ENCODE measurements around the gene SFXN3. TPM values are rescaled to one million over a fixed set of nuclear protein-coding genes. Genes with fewer than 3 reads are reported as not detected.

The SFXN3 gene
- total and polyA plus RNA-seq, 2 experiments from 2014 or later, result 0.68 to 3.8 TPM

DNA sequence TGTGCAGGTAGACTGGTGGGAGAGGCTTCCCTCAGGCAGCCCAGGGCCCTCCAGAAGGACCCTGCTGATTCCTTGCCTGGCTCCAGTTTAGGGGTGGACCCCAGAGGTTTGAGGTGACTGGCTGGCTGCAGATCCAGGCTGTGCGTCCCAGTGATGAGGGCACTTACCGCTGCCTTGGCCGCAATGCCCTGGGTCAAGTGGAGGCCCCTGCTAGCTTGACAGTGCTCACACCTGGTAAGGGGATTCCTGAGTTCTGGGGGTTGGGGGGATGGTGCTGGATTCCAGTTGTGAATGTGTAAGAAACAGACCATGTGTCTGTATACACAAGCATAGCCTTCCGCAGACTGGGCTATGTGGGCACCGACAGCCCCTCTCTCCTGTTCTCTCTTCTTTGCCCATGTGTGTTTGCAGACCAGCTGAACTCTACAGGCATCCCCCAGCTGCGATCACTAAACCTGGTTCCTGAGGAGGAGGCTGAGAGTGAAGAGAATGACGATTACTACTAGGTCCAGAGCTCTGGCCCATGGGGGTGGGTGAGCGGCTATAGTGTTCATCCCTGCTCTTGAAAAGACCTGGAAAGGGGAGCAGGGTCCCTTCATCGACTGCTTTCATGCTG is 33.5 kb downstream of the SFXN3 start:
- Histone ChIP-seq H3K9me2 (ENCODE audit: insufficient read depth) (no peaks in the 10 kb centered on the region), H3K27me3 (ENCODE audit: insufficient read depth) (peaks cover 77% of the 10 kb centered on the region), H4K20me1 (replicated peaks; ENCODE audit: insufficient read depth) (peaks cover 9% of the 10 kb centered on the region), H2AFZ (no peak overlapping the region), H3K4me2 (peak overlapping the region; percentile 93; the same call in 1 of the 2 replicates), H3K79me2 (replicated peaks; ENCODE audit: insufficient read depth) (0 out of 2 replicates have a peak, but pooled peaks cover 2% of the 10 kb centered on the region), H3K4me1 (ENCODE audit: insufficient read depth) (peaks cover 33% of the 10 kb centered on the region), H3K4me3 (no peak overlapping the region), H3K36me3 (ENCODE audit: insufficient read depth) (no peaks in the 10 kb centered on the region), H3F3A (replicated peaks; ENCODE audit: low read depth) (peaks cover 21% of the 10 kb centered on the region; the same call in 1 of the 2 replicates), H3K27ac (ENCODE audit: low read depth) (no peak overlapping the region)
- Mint-ChIP-seq H3K4me3 (no peak overlapping the region; the same call in 2 of the 3 replicates), H3K9me3 (peaks cover 2% of the 10 kb centered on the region; the same call in 1 of the 3 replicates), H3K27me3 (ENCODE audit: insufficient read depth, low read depth, poor library complexity) (peaks cover 76% of the 10 kb centered on the region), H3K27ac (no peak overlapping the region), H3K4me1 (peaks cover 35% of the 10 kb centered on the region), H3K36me3 (ENCODE audit: low read depth) (no peaks in the 10 kb centered on the region)
- DNase-seq (ENCODE audit: low spot score) (no peak), ATAC-seq (no peak)
- TF ChIP-seq CTCF (conservative IDR thresholded peaks at IDR 0.05; ENCODE audit: low read depth in 2 of 2) (no peak), ETS1 (IDR thresholded peaks at IDR 0.05) (no peak), EZH2 (IDR thresholded peaks at IDR 0.05; ENCODE audit: low read depth, unreplicated experiment) (peak; percentile 54), NANOG (IDR thresholded peaks at IDR 0.05; ENCODE audit: borderline replicate concordance) (no peak)
- TF ChIP-seq, protein P1, sequence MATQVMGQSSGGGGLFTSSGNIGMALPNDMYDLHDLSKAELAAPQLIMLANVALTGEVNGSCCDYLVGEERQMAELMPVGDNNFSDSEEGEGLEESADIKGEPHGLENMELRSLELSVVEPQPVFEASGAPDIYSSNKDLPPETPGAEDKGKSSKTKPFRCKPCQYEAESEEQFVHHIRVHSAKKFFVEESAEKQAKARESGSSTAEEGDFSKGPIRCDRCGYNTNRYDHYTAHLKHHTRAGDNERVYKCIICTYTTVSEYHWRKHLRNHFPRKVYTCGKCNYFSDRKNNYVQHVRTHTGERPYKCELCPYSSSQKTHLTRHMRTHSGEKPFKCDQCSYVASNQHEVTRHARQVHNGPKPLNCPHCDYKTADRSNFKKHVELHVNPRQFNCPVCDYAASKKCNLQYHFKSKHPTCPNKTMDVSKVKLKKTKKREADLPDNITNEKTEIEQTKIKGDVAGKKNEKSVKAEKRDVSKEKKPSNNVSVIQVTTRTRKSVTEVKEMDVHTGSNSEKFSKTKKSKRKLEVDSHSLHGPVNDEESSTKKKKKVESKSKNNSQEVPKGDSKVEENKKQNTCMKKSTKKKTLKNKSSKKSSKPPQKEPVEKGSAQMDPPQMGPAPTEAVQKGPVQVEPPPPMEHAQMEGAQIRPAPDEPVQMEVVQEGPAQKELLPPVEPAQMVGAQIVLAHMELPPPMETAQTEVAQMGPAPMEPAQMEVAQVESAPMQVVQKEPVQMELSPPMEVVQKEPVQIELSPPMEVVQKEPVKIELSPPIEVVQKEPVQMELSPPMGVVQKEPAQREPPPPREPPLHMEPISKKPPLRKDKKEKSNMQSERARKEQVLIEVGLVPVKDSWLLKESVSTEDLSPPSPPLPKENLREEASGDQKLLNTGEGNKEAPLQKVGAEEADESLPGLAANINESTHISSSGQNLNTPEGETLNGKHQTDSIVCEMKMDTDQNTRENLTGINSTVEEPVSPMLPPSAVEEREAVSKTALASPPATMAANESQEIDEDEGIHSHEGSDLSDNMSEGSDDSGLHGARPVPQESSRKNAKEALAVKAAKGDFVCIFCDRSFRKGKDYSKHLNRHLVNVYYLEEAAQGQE (IDR thresholded peaks at IDR 0.05; ENCODE audit: unreplicated experiment), result no peak

- peaks cover 83% of the 10 kb centered on the region for H3K27me3 ChIP-seq (ENCODE audit: insufficient read depth)
- H3K9me2 ChIP-seq (ENCODE audit: insufficient read depth), result no peaks in the 10 kb centered on the region
- peak overlapping the region; percentile 94 for H3K4me2 ChIP-seq
- H3K79me2 ChIP-seq (replicated peaks; ENCODE audit: insufficient read depth), result no peaks in the 10 kb centered on the region
- Mint-ChIP-seq H3K4me3 (peak overlapping the region; percentile 81), H3K27ac (no peak overlapping the region), H3K4me1 (peaks cover 31% of the 10 kb centered on the region), H3K27me3 (ENCODE audit: insufficient read depth, low read depth, poor library complexity) (peaks cover 72% of the 10 kb centered on the region), H3K9me3 (peaks cover 2% of the 10 kb centered on the region; the same call in 1 of the 3 replicates), H3K36me3 (ENCODE audit: low read depth) (no peaks in the 10 kb centered on the region)
- peaks cover 15% of the 10 kb centered on the region; the same call in 1 of the 2 replicates for H3F3A ChIP-seq (replicated peaks; ENCODE audit: low read depth)
- peak overlapping the region; percentile 74 for H3K4me3 ChIP-seq
- H3K27ac ChIP-seq (ENCODE audit: low read depth), result no peak overlapping the region
- ATAC-seq (no peak), DNase-seq (ENCODE audit: low spot score) (no peak)
- peaks cover 31% of the 10 kb centered on the region for H3K4me1 ChIP-seq (ENCODE audit: insufficient read depth)
- H3K36me3 ChIP-seq (ENCODE audit: insufficient read depth), result no peaks in the 10 kb centered on the region
- H2AFZ ChIP-seq, result no peak overlapping the region; the same call in 1 of the 2 replicates
- no peak for TF ChIP-seq ETS1 (IDR thresholded peaks at IDR 0.05)
- H4K20me1 ChIP-seq (replicated peaks; ENCODE audit: insufficient read depth), result peaks cover 9% of the 10 kb centered on the region
These were observed 34.6 kb downstream of the SFXN3 start for GRCh38 chr10:101065481-101066145.
